Neural progenitor cell (in vitro differentiated cells): Measurements from ENCODE around the gene PLEK. TPM values are rescaled to one million over a fixed set of nuclear protein-coding genes. Genes with fewer than 3 reads are reported as not detected.

Experiments
- DNase-seq: peaks from one replicate; pipeline ENCODE4 v3.0.0-alpha.2; 2016; ENCODE audit warnings: low spot score
- H2AFZ ChIP-seq: fragments of 200-600 bp; sonication (generic); replicated peaks from 2 replicates; pipeline ENCODE4 v1.6.1; 2016; ENCODE audit warnings: antibody characterized with exemption
- H3F3A ChIP-seq: fragments of 200-600 bp; sonication (generic); 2 replicates; pipeline ENCODE4 v1.6.1; 2016; ENCODE audit warnings: antibody characterized with exemption, low read depth
- H3K27ac ChIP-seq: fragments of 200-600 bp; sonication (generic); 2 replicates; pipeline ENCODE4 v1.5.1; 2016; ENCODE audit warnings: mild to moderate bottlenecking
- H3K27me3 ChIP-seq: fragments of 200-600 bp; sonication (generic); 2 replicates; pipeline ENCODE4 v1.6.1; 2016; ENCODE audit warnings: mild to moderate bottlenecking, moderate library complexity
- H3K36me3 ChIP-seq: fragments of 200-600 bp; sonication (generic); 2 replicates; pipeline ENCODE4 v1.5.1; 2016
- H3K4me1 ChIP-seq: fragments of 200-600 bp; sonication (generic); 2 replicates; pipeline ENCODE4 v1.6.1; 2016; ENCODE audit warnings: mixed run types
- H3K4me2 ChIP-seq: fragments of 200-600 bp; sonication (generic); 2 replicates; pipeline ENCODE4 v1.6.1; 2016
- H3K4me3 ChIP-seq: fragments of 200-600 bp; sonication (generic); 2 replicates; pipeline ENCODE4 v1.5.1; 2016
- H3K79me2 ChIP-seq: fragments of 200-600 bp; sonication (generic); 2 replicates; pipeline ENCODE4 v1.6.1; 2016; ENCODE audit warnings: low read depth
- H3K9ac ChIP-seq: fragments of 200-600 bp; sonication (generic); 2 replicates; pipeline ENCODE4 v1.6.1; 2016
- H3K9me3 ChIP-seq: fragments of 200-600 bp; sonication (generic); 2 replicates; pipeline ENCODE4 v1.5.1; 2016; ENCODE audit warnings: low read depth
- H4K20me1 ChIP-seq: fragments of 200-600 bp; sonication (generic); 2 replicates; pipeline ENCODE4 v1.6.1; 2016; ENCODE audit warnings: low read depth
- H3K27ac Mint-ChIP-seq: 3 replicates; pipeline ENCODE4 v1.8.0; 2021; ENCODE audit warnings: mixed read lengths
- H3K27me3 Mint-ChIP-seq: 2 replicates; pipeline ENCODE4 v1.8.0; 2022; ENCODE audit warnings: low read depth, mild to moderate bottlenecking, inconsistent platforms, moderate library complexity, mixed read lengths; ENCODE audit not compliant: insufficient read depth
- H3K36me3 Mint-ChIP-seq: 3 replicates; pipeline ENCODE4 v1.8.0; 2021; ENCODE audit warnings: mixed read lengths
- H3K4me1 Mint-ChIP-seq: 3 replicates; pipeline ENCODE4 v1.8.0; 2021; ENCODE audit warnings: mixed read lengths
- H3K4me3 Mint-ChIP-seq: 3 replicates; pipeline ENCODE4 v1.8.0; 2021; ENCODE audit warnings: mild to moderate bottlenecking, moderate library complexity, mixed read lengths
- H3K9me3 Mint-ChIP-seq: 3 replicates; pipeline ENCODE4 v1.8.0; 2020; ENCODE audit warnings: mixed read lengths
- CTCF ChIP-seq: fragments of 200-600 bp; sonication (generic); IDR thresholded peaks from 2 replicates; pipeline ENCODE4 v1.5.1; 2017; ENCODE audit warnings: antibody characterized with exemption, mild to moderate bottlenecking
- EZH2 ChIP-seq: fragments of 200-600 bp; sonication (generic); IDR thresholded peaks from 2 replicates; pipeline ENCODE4 v1.6.1; 2017; ENCODE audit warnings: antibody characterized with exemption, mild to moderate bottlenecking, moderate library complexity
- EZH2phosphoT487 ChIP-seq: fragments of 200-600 bp; sonication (generic); IDR thresholded peaks from 2 replicates; pipeline ENCODE4 v1.6.1; 2017; ENCODE audit warnings: antibody characterized with exemption
- total RNA-seq: library from RNA; depleted of rRNA; stranded (reverse); fragments of >200 nt; gene quantifications from 2 replicates; pipeline ENCODE4 v1.2.3, GENCODE V29; 2015; ENCODE audit warnings: low replicate concordance

The PLEK gene
- total RNA-seq, 1 donor from 2014 or later = not detected

- H4K20me1 ChIP-seq = no peaks in the 10 kb centered on the region
- no peaks in the 10 kb centered on the region for H3K9me3 ChIP-seq
- no peak for DNase-seq
- no peak overlapping the region for H3K9ac ChIP-seq
- peak overlapping the region; percentile 22 for H3K27ac Mint-ChIP-seq
- H3K4me3 Mint-ChIP-seq = no peak overlapping the region
- no peaks in the 10 kb centered on the region for H3K36me3 ChIP-seq
- H3K4me1 ChIP-seq = no peaks in the 10 kb centered on the region
- H3K27me3 ChIP-seq = peaks cover 8% of the 10 kb centered on the region
- no peaks in the 10 kb centered on the region for H3K79me2 ChIP-seq
- peaks cover 5% of the 10 kb centered on the region for H3K9me3 Mint-ChIP-seq
- peaks cover 2% of the 10 kb centered on the region for H3K27me3 Mint-ChIP-seq
- peak overlapping the region; percentile 7 for H2AFZ ChIP-seq
- no peak overlapping the region for H3K4me3 ChIP-seq
- no peaks in the 10 kb centered on the region for H3F3A ChIP-seq
- TF ChIP-seq CTCF (no peak), EZH2 (no peak), EZH2phosphoT487 (no peak)
- H3K4me2 ChIP-seq = no peak overlapping the region
- no peaks in the 10 kb centered on the region for H3K36me3 Mint-ChIP-seq
- no peak overlapping the region for H3K27ac ChIP-seq
- H3K4me1 Mint-ChIP-seq = peaks cover 27% of the 10 kb centered on the region
Observed at GRCh38 chr2:68366083-68366560, 1.0 kb downstream of the PLEK start.

- Histone ChIP-seq H4K20me1 (no peaks in the 10 kb centered on the region), H3K4me2 (no peak overlapping the region), H3F3A (no peaks in the 10 kb centered on the region), H3K27me3 (no peaks in the 10 kb centered on the region), H3K9me3 (no peaks in the 10 kb centered on the region), H3K27ac (no peak overlapping the region), H3K79me2 (no peaks in the 10 kb centered on the region), H3K4me3 (no peak overlapping the region), H3K9ac (no peak overlapping the region), H3K4me1 (no peaks in the 10 kb centered on the region), H2AFZ (peak overlapping the region; percentile 12), H3K36me3 (no peaks in the 10 kb centered on the region)
- Mint-ChIP-seq H3K27ac (peak overlapping the region; percentile 96), H3K27me3 (peaks cover 2% of the 10 kb centered on the region), H3K4me3 (no peak overlapping the region), H3K36me3 (no peaks in the 10 kb centered on the region), H3K4me1 (peaks cover 21% of the 10 kb centered on the region), H3K9me3 (no peaks in the 10 kb centered on the region)
- no peak for DNase-seq
- TF ChIP-seq EZH2phosphoT487 (no peak), CTCF (no peak), EZH2 (no peak)
Observed at GRCh38 chr2:68367953-68368653, 3.0 kb downstream of the PLEK start.

GRCh38 chr2:68368654-68369336 lies 3.7 kb downstream of the PLEK start:
- Histone ChIP-seq H4K20me1 (no peaks in the 10 kb centered on the region), H3F3A (no peaks in the 10 kb centered on the region), H3K36me3 (no peaks in the 10 kb centered on the region), H2AFZ (peak overlapping the region; percentile 12), H3K9ac (no peak overlapping the region), H3K4me3 (no peak overlapping the region), H3K4me2 (no peak overlapping the region), H3K27ac (no peak overlapping the region), H3K79me2 (no peaks in the 10 kb centered on the region), H3K4me1 (no peaks in the 10 kb centered on the region), H3K27me3 (no peaks in the 10 kb centered on the region), H3K9me3 (no peaks in the 10 kb centered on the region)
- TF ChIP-seq EZH2 (no peak), CTCF (no peak), EZH2phosphoT487 (no peak)
- peaks cover 2% of the 10 kb centered on the region for H3K27me3 Mint-ChIP-seq
- peaks cover 21% of the 10 kb centered on the region for H3K4me1 Mint-ChIP-seq
- H3K36me3 Mint-ChIP-seq = no peaks in the 10 kb centered on the region
- H3K27ac Mint-ChIP-seq = peak overlapping the region; percentile 96
- DNase-seq = peak; percentile 42
- no peaks in the 10 kb centered on the region for H3K9me3 Mint-ChIP-seq
- H3K4me3 Mint-ChIP-seq = peak overlapping the region; percentile 11
